ENCODE data around the gene THOC6. TPM values are rescaled to one million over a fixed set of nuclear protein-coding genes. Genes with fewer than 3 reads are reported as not detected.

Gene THOC6
- total and polyA plus RNA-seq, 9 of the 15 experiments (the other 6 are each of a cell fraction or from before 2014, with no cell fraction given) = 2.5 to 65.4 (median 42.3) TPM

GRCh38 chr16:3070608-3071111 lies 46.8 kb downstream of the THOC6 start:
- Histone ChIP-seq H2AFZ (ENCODE audit: low read depth, low read length) (no peak overlapping the region), H3K4me2 (ENCODE audit: insufficient read depth, low read length) (no peak overlapping the region), H3K4me1 (replicated peaks in 1 of 2; ENCODE audit: control insufficient read depth in 2 of 2, insufficient read depth in 2 of 2, low read length in 2 of 2) (peaks cover 14 to 42% of the 10 kb centered on the region in 2 experiments), H3K36me3 (ENCODE audit: control insufficient read depth, insufficient read depth, low read length) (no peaks in the 10 kb centered on the region), H3K9ac (ENCODE audit: insufficient read depth in 1 of 2, low read depth in 2 of 2, low read length in 2 of 2) (0 out of 4 replicates have a peak overlapping the region, but pooled peaks of 1 of the 2 experiments have one; percentile 40), H3K4me3 (no peak overlapping the region), H3K9me3 (replicated peaks; ENCODE audit: control insufficient read depth, insufficient read depth, low read depth, low read length) (no peaks in the 10 kb centered on the region), H3K27me3 (ENCODE audit: control insufficient read depth in 2 of 2, insufficient read depth in 2 of 2, low read length in 2 of 2) (peaks cover 0 to 12% of the 10 kb centered on the region in 2 experiments; a peak in 3 of 5 replicates), H3K27ac (ENCODE audit: extremely low read depth, low read depth, low read length) (no peak overlapping the region), H3K79me2 (ENCODE audit: control insufficient read depth, insufficient read depth, low read length) (no peaks in the 10 kb centered on the region), H4K20me1 (replicated peaks; ENCODE audit: control insufficient read depth, insufficient read depth, low read length) (no peaks in the 10 kb centered on the region), H3K9me1 (ENCODE audit: control insufficient read depth, insufficient read depth, low read length) (no peaks in the 10 kb centered on the region)
- POLR2A ChIA-PET = interaction anchor here (0.6 to 1.1 kb wide), 3 partner anchors 10 to 25 kb away, joined by 3 to 5 read pairs (median 4); no protein-coding TSS in a partner anchor
- ATAC-seq (peak; percentile 70), FAIRE-seq (no peak), DNase-seq (ENCODE audit: extremely low read depth in 1 of 4, low spot score in 3 of 4) (no peak)
- TF ChIP-seq GABPB2 (CRISPR knock-in tag; conservative IDR thresholded peaks at IDR 0.05) (no peak), SAFB (IDR thresholded peaks at IDR 0.05; ENCODE audit: borderline replicate concordance, low read depth, low read length) (no peak), RAD21 (CRISPR knock-in tag; conservative IDR thresholded peaks at IDR 0.05 in 1 of 2, IDR thresholded peaks at IDR 0.05 in 1 of 2) (no peak), ZNF511 (CRISPR knock-in tag; IDR thresholded peaks at IDR 0.05) (no peak), SREBF2 (CRISPR knock-in tag; IDR thresholded peaks at IDR 0.05) (no peak), TOE1 (IDR thresholded peaks at IDR 0.05; ENCODE audit: borderline replicate concordance) (no peak), TOE1 (CRISPR knock-in tag; IDR thresholded peaks at IDR 0.05; ENCODE audit: borderline replicate concordance, low read depth) (no peak), COPS2 (conservative IDR thresholded peaks at IDR 0.05) (no peak), ZNF449 (CRISPR knock-in tag; IDR thresholded peaks at IDR 0.05) (no peak), SREBF1 (IDR thresholded peaks at IDR 0.05; ENCODE audit: borderline replicate concordance, low read depth, low read length) (no peak)
- TF ChIP-seq, protein P1, sequence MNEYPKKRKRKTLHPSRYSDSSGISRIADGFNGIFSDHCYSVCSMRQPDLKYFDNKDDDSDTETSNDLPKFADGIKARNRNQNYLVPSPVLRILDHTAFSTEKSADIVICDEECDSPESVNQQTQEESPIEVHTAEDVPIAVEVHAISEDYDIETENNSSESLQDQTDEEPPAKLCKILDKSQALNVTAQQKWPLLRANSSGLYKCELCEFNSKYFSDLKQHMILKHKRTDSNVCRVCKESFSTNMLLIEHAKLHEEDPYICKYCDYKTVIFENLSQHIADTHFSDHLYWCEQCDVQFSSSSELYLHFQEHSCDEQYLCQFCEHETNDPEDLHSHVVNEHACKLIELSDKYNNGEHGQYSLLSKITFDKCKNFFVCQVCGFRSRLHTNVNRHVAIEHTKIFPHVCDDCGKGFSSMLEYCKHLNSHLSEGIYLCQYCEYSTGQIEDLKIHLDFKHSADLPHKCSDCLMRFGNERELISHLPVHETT (CRISPR knock-in tag; conservative IDR thresholded peaks at IDR 0.05 in 1 of 2, IDR thresholded peaks at IDR 0.05 in 1 of 2) = no peak
- CTCF ChIA-PET (ENCODE audit: low intra/inter-chr PET ratio) = no interaction called here
- intact Hi-C loops (cut with micrococcal nuclease) = no loop called here
- in situ Hi-C loops (cut with MboI) = no loop called here
- no TSS peak for BruUV-seq (replicated peaks)
- 58% methylated on average over 9 of the region's 9 CpGs for WGBS (ENCODE audit: insufficient coverage, low coverage, missing lambda C conversion rate)

Measured in K562 (cell line).